Peyer's patch (tissue), 4 donors: ENCODE measurements around the gene DEF6. TPM values are rescaled to one million over a fixed set of nuclear protein-coding genes. Genes with fewer than 3 reads are reported as not detected.

Experiments used
- DNase-seq, 3 donors: peaks; one replicate each; pipeline ENCODE4 v3.0.0-alpha.2; 2017 to 2019
- H3K27ac ChIP-seq, 4 donors: fragments of 200-600 bp; sonication (generic); one replicate each; pipeline ENCODE4 v1.5.1; 2016 to 2019
- H3K27me3 ChIP-seq, 2 donors: fragments of 200-600 bp; sonication (generic); one replicate each; pipeline ENCODE4 v1.5.1; 2019
- H3K36me3 ChIP-seq, 3 donors: fragments of 200-600 bp; sonication (generic); one replicate each; pipeline ENCODE4 v1.5.1; 2016 to 2019
- H3K4me1 ChIP-seq, 4 donors: fragments of 200-600 bp; sonication (generic); one replicate each; pipeline ENCODE4 v1.5.1; 2016 to 2019
- H3K4me3 ChIP-seq, 4 donors: fragments of 200-600 bp; sonication (generic); 1 replicate in 3 of 4; 2 replicates in 1 of 4; pipeline ENCODE4 v1.5.1; 2016 to 2019; ENCODE audit warnings: mild to moderate bottlenecking in 1 of 4
- H3K9me3 ChIP-seq, 4 donors: fragments of 200-600 bp; sonication (generic); one replicate each; pipeline ENCODE4 v1.5.1; 2016 to 2019; ENCODE audit warnings: mild to moderate bottlenecking in 1 of 4
- CTCF ChIP-seq, 6 experiments: fragments of 450-650 bp in 4 of 6; fragments of 200-600 bp in 2 of 6; sonication (generic) in 1 of 6; IDR thresholded peaks; one replicate each; pipeline ENCODE4 v1.5.1; 2017 to 2019; ENCODE audit warnings: antibody characterized with exemption in 6 of 6, mild to moderate bottlenecking in 3 of 6, moderate library complexity in 1 of 6
- POLR2A ChIP-seq, 2 donors: fragments of 450-650 bp; IDR thresholded peaks; one replicate each; pipeline ENCODE4 v1.5.1; 2017; ENCODE audit warnings: antibody characterized with exemption in 2 of 2, mild to moderate bottlenecking in 2 of 2, moderate library complexity in 2 of 2
- total RNA-seq, 4 donors: library from RNA; depleted of rRNA; stranded (reverse); fragments of >200 nt; gene quantifications; one replicate each; pipeline ENCODE4 v1.1.0, GENCODE V29; 2016

Gene DEF6
- total RNA-seq, 4 donors from 2014 or later = 11.0 to 85.8 (median 21.5) TPM

- DNase-seq = no peak
- Histone ChIP-seq H3K27ac (no peak overlapping the region), H3K4me1 (peaks cover 0 to 10% (median 0%) of the 10 kb centered on the region in 4 donors), H3K9me3 (no peaks in the 10 kb centered on the region), H3K36me3 (no peaks in the 10 kb centered on the region), H3K27me3 (no peaks in the 10 kb centered on the region), H3K4me3 (no peak overlapping the region)
- TF ChIP-seq CTCF (IDR thresholded peaks at IDR 0.05) (no peak), POLR2A (IDR thresholded peaks at IDR 0.05) (no peak)
Observed at GRCh38 chr6:35272005-35272404, 25.6 kb upstream of the DEF6 start.

GRCh38 chr6:35273822-35274559, 23.6 kb upstream of the DEF6 start:
- H3K9me3 ChIP-seq = no peaks in the 10 kb centered on the region
- H3K36me3 ChIP-seq = no peaks in the 10 kb centered on the region
- no peaks in the 10 kb centered on the region for H3K27me3 ChIP-seq
- H3K27ac ChIP-seq = no peak overlapping the region
- no peak for TF ChIP-seq POLR2A (IDR thresholded peaks at IDR 0.05)
- no peak for TF ChIP-seq CTCF (IDR thresholded peaks at IDR 0.05)
- peaks cover 0 to 10% (median 0%) of the 10 kb centered on the region in 4 donors for H3K4me1 ChIP-seq
- H3K4me3 ChIP-seq = no peak overlapping the region
- no peak for DNase-seq

GRCh38 chr6:35275744-35276260, 21.8 kb upstream of the DEF6 start:
- no peak overlapping the region for H3K27ac ChIP-seq
- TF ChIP-seq POLR2A (IDR thresholded peaks at IDR 0.05) (no peak), CTCF (IDR thresholded peaks at IDR 0.05) (no peak)
- H3K4me1 ChIP-seq = peaks cover 0 to 10% (median 0%) of the 10 kb centered on the region in 4 donors
- H3K27me3 ChIP-seq = no peaks in the 10 kb centered on the region
- H3K9me3 ChIP-seq = no peaks in the 10 kb centered on the region
- no peak overlapping the region for H3K4me3 ChIP-seq
- DNase-seq = no peak
- H3K36me3 ChIP-seq = no peaks in the 10 kb centered on the region

- no peak overlapping the region for H3K4me3 ChIP-seq
- H3K9me3 ChIP-seq = no peaks in the 10 kb centered on the region
- DNase-seq = no peak
- no peak overlapping the region for H3K27ac ChIP-seq
- TF ChIP-seq CTCF (IDR thresholded peaks at IDR 0.05) (no peak), POLR2A (IDR thresholded peaks at IDR 0.05) (no peak)
- H3K36me3 ChIP-seq = peaks cover 0 to 27% (median 0%) of the 10 kb centered on the region in 3 donors
- H3K4me1 ChIP-seq = peaks cover 0 to 10% (median 0%) of the 10 kb centered on the region in 4 donors
- H3K27me3 ChIP-seq = no peaks in the 10 kb centered on the region
Observed at GRCh38 chr6:35278708-35279107, 18.9 kb upstream of the DEF6 start.

- DNase-seq = no peak
- H3K27ac ChIP-seq = no peak overlapping the region
- TF ChIP-seq POLR2A (IDR thresholded peaks at IDR 0.05) (no peak), CTCF (IDR thresholded peaks at IDR 0.05) (no peak)
- no peak overlapping the region for H3K4me3 ChIP-seq
- H3K27me3 ChIP-seq = no peaks in the 10 kb centered on the region
- no peaks in the 10 kb centered on the region for H3K9me3 ChIP-seq
- H3K36me3 ChIP-seq = peaks cover 0 to 47% (median 0%) of the 10 kb centered on the region in 3 donors
- H3K4me1 ChIP-seq = peaks cover 0 to under 1% (median 0%) of the 10 kb centered on the region in 4 donors
Observed at GRCh38 chr6:35280903-35281302, 16.7 kb upstream of the DEF6 start.
